ENCODE data around the gene THBS4.

DNA sequence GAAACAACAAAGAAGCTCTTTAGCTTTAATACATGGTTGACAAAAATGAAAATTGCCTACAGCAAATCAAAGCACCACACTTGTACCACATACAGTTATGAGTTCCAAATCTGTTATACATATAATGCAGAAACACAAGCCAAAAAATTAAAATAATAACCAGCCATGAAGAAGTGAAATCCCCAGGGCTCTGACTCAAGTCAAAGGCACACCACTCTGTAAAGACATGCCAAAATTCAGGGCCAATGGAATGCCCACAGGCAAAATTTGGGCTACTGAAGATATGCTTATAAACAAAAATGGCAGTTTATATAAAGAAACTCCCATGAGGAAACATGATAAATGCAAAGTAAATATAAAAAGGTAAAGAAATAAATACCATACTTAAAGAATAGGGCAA is 29.0 kb downstream of the THBS4 start:
- TF ChIP-seq CTCF (IDR thresholded peaks at IDR 0.05; ENCODE audit: insufficient read depth, low read length, poor library complexity, severe bottlenecking) (no peak), EZH2phosphoT487 (conservative IDR thresholded peaks at IDR 0.05; ENCODE audit: low read length) (no peak)
